Tibial nerve (tissue), 4 donors: Measurements from ENCODE around the gene CA11. TPM values are rescaled to one million over a fixed set of nuclear protein-coding genes. Genes with fewer than 3 reads are reported as not detected.
A peak's percentile ranks its signal among the peaks of the same experiment; 100 is the strongest.

Experiments
- DNase-seq, 2 donors: peaks; one replicate each; pipeline ENCODE4 v3.0.0-alpha.2; 2019; ENCODE audit warnings: low spot score in 2 of 2
- H3K27ac ChIP-seq, 4 donors: fragments of 200-600 bp; sonication (generic) in 3 of 4; one replicate each; pipeline ENCODE4 v1.5.1; 2017 to 2019; ENCODE audit warnings: mild to moderate bottlenecking in 1 of 4
- H3K27me3 ChIP-seq, 2 donors: fragments of 200-600 bp; sonication (generic) in 1 of 2; one replicate each; pipeline versions ENCODE4 v1.5.1 to v1.6.0; 2017 to 2019
- H3K36me3 ChIP-seq, 3 donors: fragments of 200-600 bp; sonication (generic); one replicate each; pipeline ENCODE4 v1.5.1; 2018 to 2019
- H3K4me1 ChIP-seq, 4 donors: fragments of 200-600 bp; sonication (generic) in 3 of 4; one replicate each; pipeline ENCODE4 v1.5.1; 2017 to 2019
- H3K4me3 ChIP-seq, 4 donors: fragments of 200-600 bp; sonication (generic) in 3 of 4; one replicate each; pipeline ENCODE4 v1.5.1; 2017 to 2019; ENCODE audit warnings: mild to moderate bottlenecking in 1 of 4, moderate library complexity in 1 of 4
- H3K9me3 ChIP-seq, 4 donors: fragments of 200-600 bp; sonication (generic) in 3 of 4; one replicate each; pipeline ENCODE4 v1.5.1; 2017 to 2019
- EP300 ChIP-seq, 2 donors: sonication (generic); formaldehyde crosslinking; IDR thresholded peaks; one replicate each; pipeline ENCODE4 v1.6.1; 2017; ENCODE audit warnings: antibody characterized with exemption in 2 of 2, mild to moderate bottlenecking in 1 of 2
- POLR2A ChIP-seq, 2 donors: fragments of 450-650 bp; IDR thresholded peaks; one replicate each; pipeline ENCODE4 v1.6.1; 2017; ENCODE audit warnings: antibody characterized with exemption in 2 of 2, mild to moderate bottlenecking in 2 of 2, moderate library complexity in 2 of 2
- WGBS, 2 donors: methylation state at CpG; one replicate each; pipeline ENCODE4 v1.1.5; 2018; 5-methylcytosine and 5-hydroxymethylcytosine counted together
- total RNA-seq, 4 donors: library from RNA; depleted of rRNA; stranded (reverse); fragments of >200 nt; gene quantifications; one replicate each; pipeline ENCODE4 v1.1.0, GENCODE V29; 2016
- TF ChIP-seq, protein P1 (sequence below), 5 experiments: fragments of 200-600 bp in 3 of 5; fragments of 450-650 bp in 2 of 5; sonication (generic) in 3 of 5; IDR thresholded peaks; one replicate each; pipeline ENCODE4 v1.5.1; 2016 to 2019; ENCODE audit warnings: antibody characterized with exemption in 5 of 5, mild to moderate bottlenecking in 3 of 5, moderate library complexity in 2 of 5

CA11 gene
- total RNA-seq, 4 donors from 2014 or later = 3.1 to 5.4 (median 4.0) TPM

DNA sequence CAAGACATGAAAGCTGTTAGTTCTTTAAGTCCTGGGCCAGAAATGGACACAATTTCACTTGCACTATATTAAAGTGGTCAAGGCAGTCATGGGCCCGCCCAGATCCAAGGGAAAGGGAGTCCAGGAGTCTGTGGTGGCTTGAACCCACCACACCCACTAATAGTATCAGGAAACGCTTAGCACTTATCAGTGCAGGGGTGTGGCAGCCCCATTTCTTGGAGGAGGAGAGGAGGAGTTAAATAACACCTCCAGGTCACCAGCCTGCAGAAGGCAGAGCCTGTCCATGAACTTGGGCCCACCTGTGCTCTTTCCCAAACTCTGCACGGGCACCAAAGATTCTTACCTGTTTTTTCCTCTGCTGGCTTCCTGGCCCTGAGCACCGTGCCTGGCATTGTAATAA is 32.2 kb upstream of the CA11 start:
- peaks cover 0 to 13% (median 6%) of the 10 kb centered on the region in 4 donors for H3K4me1 ChIP-seq
- DNase-seq = no peak
- H3K27me3 ChIP-seq = no peaks in the 10 kb centered on the region
- H3K27ac ChIP-seq = no peak overlapping the region
- no peaks in the 10 kb centered on the region for H3K9me3 ChIP-seq
- TF ChIP-seq EP300 (IDR thresholded peaks at IDR 0.05) (no peak), POLR2A (IDR thresholded peaks at IDR 0.05) (no peak)
- TF ChIP-seq, protein P1, sequence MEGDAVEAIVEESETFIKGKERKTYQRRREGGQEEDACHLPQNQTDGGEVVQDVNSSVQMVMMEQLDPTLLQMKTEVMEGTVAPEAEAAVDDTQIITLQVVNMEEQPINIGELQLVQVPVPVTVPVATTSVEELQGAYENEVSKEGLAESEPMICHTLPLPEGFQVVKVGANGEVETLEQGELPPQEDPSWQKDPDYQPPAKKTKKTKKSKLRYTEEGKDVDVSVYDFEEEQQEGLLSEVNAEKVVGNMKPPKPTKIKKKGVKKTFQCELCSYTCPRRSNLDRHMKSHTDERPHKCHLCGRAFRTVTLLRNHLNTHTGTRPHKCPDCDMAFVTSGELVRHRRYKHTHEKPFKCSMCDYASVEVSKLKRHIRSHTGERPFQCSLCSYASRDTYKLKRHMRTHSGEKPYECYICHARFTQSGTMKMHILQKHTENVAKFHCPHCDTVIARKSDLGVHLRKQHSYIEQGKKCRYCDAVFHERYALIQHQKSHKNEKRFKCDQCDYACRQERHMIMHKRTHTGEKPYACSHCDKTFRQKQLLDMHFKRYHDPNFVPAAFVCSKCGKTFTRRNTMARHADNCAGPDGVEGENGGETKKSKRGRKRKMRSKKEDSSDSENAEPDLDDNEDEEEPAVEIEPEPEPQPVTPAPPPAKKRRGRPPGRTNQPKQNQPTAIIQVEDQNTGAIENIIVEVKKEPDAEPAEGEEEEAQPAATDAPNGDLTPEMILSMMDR (IDR thresholded peaks at IDR 0.05) = no peak
- H3K4me3 ChIP-seq = no peak overlapping the region
- WGBS, 2 donors = 68 to 71% methylated on average over 4 of the region's 4 CpGs
- H3K36me3 ChIP-seq = no peaks in the 10 kb centered on the region

DNA sequence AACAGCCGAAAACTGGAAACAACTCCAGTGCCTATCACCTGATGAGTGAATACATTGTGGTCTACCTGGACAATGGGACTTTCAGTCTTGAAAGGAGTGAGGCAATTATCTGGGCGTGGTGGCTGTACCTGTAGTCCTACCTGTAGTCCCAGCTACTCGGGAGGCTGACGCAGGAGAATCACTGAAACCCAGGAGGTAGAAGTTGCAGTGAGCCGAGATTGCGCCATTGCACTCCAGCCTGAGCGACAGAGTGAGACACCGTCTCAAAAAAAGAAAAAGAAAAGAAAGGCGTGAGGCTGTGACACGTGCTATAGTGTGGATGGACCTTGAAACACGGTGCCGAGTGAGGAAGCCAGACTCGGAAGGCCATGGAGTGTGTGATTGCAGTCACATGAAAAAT is 30.9 kb upstream of the CA11 start:
- no peak for TF ChIP-seq EP300 (IDR thresholded peaks at IDR 0.05)
- TF ChIP-seq POLR2A (IDR thresholded peaks at IDR 0.05) = no peak
- TF ChIP-seq, protein P1 (IDR thresholded peaks at IDR 0.05) = no peak
- no peak overlapping the region for H3K4me3 ChIP-seq
- WGBS, 2 donors = 94 to 95% methylated on average over 13 of the region's 13 CpGs

DNA sequence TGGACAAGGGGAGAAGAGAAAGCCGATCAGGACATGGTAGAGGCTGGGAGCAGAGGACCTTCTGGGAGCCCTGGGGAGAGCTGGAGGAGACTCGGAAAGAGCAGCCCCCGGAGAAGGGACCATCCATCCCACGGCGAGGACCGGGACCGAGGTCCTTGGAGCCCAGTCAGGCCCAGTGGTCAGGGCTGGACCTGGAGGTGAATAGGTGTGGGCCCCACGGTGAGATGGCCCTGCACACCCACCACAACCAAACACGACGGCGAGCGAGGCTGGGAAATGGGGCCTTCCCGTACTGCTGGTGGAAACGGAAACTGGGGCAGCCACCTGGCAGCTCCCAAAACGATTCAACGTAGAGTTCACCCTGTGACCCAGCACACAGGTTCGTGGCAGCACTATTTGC is 30.5 kb upstream of the CA11 start:
- no peak overlapping the region for H3K4me3 ChIP-seq
- H3K4me1 ChIP-seq = peaks cover 0 to 11% (median 6%) of the 10 kb centered on the region in 4 donors
- H3K36me3 ChIP-seq = no peaks in the 10 kb centered on the region
- 91 to 93% methylated on average over 17 of the region's 17 CpGs for WGBS, 2 donors
- H3K27ac ChIP-seq = no peak overlapping the region
- no peaks in the 10 kb centered on the region for H3K27me3 ChIP-seq
- TF ChIP-seq, protein P1 (IDR thresholded peaks at IDR 0.05) = no peak
- TF ChIP-seq POLR2A (IDR thresholded peaks at IDR 0.05) = no peak
- TF ChIP-seq EP300 (IDR thresholded peaks at IDR 0.05) = no peak
- DNase-seq = no peak
- no peaks in the 10 kb centered on the region for H3K9me3 ChIP-seq

More for the DNA sequence above, 30.9 kb upstream of the CA11 start:
- H3K27me3 ChIP-seq = no peaks in the 10 kb centered on the region
- H3K9me3 ChIP-seq = no peaks in the 10 kb centered on the region
- H3K27ac ChIP-seq = no peak overlapping the region
- H3K36me3 ChIP-seq = no peaks in the 10 kb centered on the region
- peaks cover 0 to 11% (median 6%) of the 10 kb centered on the region in 4 donors for H3K4me1 ChIP-seq
- no peak for DNase-seq

DNA sequence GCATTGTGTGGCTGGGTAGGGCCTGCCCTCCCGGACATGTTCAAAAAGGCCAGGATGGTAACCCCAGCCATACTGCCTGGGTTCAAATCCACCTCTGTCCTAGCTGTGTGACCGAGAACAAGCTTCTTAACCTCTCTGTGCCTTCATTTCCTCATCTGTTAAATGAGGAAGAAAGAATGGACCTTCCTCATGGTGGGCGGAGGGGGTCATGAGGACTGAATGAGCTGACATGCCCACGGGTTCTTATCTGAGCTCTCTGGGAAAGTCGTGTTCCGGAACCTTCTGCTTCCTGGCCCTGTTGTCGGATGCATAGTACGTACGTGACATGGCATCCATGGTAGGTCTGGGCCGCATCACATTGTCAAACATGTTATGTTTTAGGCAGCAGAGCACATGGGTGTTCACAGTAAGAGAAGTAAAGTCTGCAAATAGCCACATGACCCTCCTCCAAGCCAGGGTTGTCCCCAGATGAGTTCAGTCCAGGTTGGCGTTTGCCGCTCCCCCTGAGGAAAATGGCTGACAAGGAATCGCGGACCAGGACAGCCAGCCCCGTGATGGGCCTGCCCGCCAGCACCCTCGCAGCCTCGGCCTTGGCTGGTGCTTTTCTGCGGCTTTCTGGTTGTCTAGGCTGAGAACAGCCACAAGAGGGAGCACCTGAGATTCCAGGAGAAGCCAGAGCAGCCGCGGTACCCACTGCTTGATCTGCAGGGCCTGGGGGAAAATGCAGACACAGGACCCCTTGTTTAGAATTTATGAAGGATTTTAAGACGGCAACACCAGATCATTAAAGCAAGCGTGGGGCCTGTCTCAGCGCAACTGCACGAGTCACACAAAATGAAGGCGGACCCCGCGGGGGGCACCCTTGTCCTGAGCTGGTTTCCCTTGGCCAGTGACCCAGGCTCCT is 29.2 kb upstream of the CA11 start:
- peak; percentile 74 to 93 for DNase-seq
- Histone ChIP-seq H3K27ac (peak overlapping the region in 2 of 4 donors; percentile 31 to 60), H3K9me3 (no peaks in the 10 kb centered on the region), H3K36me3 (no peaks in the 10 kb centered on the region), H3K27me3 (no peaks in the 10 kb centered on the region), H3K4me3 (no peak overlapping the region), H3K4me1 (peaks cover 0 to 11% (median 6%) of the 10 kb centered on the region in 4 donors)
- TF ChIP-seq, protein P1 (IDR thresholded peaks at IDR 0.05) = peak; percentile 83 to 92 (median 89)
- TF ChIP-seq POLR2A (IDR thresholded peaks at IDR 0.05) (no peak), EP300 (IDR thresholded peaks at IDR 0.05) (peak in 1 of 2 donors; percentile 45)
- 33 to 35% methylated on average over 27 to 28 of the region's 28 CpGs for WGBS, 2 donors

DNA sequence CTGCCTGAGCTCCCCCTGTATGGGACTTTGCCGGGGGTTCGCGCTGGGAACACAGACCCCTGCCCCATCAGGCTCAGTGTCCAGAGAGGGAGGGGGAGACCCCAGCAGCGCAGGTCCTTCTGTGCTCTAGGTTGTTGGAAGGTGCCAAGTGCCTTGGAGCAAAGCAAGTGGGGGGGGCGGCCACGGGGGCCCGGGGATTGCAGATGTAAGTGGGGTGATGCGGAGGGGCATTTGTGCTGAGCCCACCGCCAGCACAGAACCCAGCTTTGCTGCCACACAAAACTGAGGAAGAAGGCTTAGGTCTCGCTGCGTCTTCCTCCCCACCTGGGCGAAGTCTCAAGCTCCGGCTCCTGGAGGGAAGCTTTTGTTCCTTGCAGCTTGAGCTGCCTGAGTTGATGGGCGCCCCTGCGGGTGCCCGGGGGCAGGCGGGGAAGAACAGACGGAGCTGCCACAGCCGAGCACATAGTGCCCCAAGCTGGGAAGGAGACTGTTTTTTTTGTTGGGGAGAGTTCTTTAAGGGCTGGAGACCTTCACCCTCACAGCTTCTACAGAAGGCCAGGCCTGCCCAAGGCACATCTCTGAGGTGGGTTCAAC is 28.3 kb upstream of the CA11 start:
- TF ChIP-seq, protein P1 (IDR thresholded peaks at IDR 0.05) = no peak
- TF ChIP-seq EP300 (IDR thresholded peaks at IDR 0.05) = no peak
- TF ChIP-seq POLR2A (IDR thresholded peaks at IDR 0.05) = no peak
- DNase-seq = no peak

More for the DNA sequence above, 28.3 kb upstream of the CA11 start:
- Histone ChIP-seq H3K36me3 (no peaks in the 10 kb centered on the region), H3K4me1 (peaks cover 0 to 11% (median 6%) of the 10 kb centered on the region in 4 donors), H3K27me3 (no peaks in the 10 kb centered on the region), H3K27ac (no peak overlapping the region), H3K9me3 (no peaks in the 10 kb centered on the region), H3K4me3 (no peak overlapping the region)
- 86% methylated on average over 19 of the region's 19 CpGs for WGBS, 2 donors
